Stomach (tissue), 4 donors: ENCODE data around the gene SNORC.

ENCODE experiments used
- EP300 ChIP-seq: sonication (generic); formaldehyde crosslinking; IDR thresholded peaks from one replicate; pipeline ENCODE4 v1.6.1; 2017; ENCODE audit warnings: antibody characterized with exemption
- POLR2A ChIP-seq, 4 donors: fragments of 450-650 bp; IDR thresholded peaks; one replicate each; pipeline ENCODE4 v1.6.1; 2016; ENCODE audit warnings: antibody characterized with exemption in 4 of 4, control low read depth in 2 of 4, mild to moderate bottlenecking in 1 of 4, moderate library complexity in 1 of 4

DNA sequence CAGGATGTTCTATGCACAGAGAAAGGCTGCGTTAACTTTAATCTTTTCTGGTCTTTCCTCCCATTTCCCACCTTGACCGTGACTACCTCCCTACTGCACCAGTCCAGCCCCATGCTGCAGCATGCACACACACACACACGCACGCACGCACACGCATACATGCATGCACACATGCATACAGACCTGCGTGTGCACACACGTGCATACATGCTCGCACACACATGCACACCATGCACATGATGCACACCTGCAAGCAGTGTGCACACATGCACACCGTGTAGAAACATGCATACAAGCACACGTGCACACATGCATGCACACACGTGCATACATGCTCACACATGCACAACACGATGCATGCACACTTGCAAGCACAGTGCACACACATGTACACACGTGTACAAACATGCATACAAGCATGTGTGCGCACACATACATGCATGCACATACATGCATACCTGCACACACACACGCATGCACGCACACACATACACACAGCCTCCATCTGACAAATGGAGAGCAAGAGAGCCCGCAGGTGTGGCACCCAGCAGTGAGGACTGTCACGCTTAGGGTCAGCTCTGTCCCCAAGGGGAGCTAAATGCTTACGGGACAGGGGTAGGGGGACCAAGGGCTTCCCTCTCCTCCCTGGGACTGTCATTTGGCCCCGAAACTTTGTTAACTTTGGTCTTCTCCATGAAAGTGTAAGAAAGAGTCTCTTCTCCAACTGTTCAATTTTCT lies 18.2 kb downstream of the SNORC start:
- TF ChIP-seq EP300 (no peak), POLR2A (IDR thresholded peaks at IDR 0.05) (no peak)
